ENCODE results near the gene HMCN2.

Gene HMCN2

DNA sequence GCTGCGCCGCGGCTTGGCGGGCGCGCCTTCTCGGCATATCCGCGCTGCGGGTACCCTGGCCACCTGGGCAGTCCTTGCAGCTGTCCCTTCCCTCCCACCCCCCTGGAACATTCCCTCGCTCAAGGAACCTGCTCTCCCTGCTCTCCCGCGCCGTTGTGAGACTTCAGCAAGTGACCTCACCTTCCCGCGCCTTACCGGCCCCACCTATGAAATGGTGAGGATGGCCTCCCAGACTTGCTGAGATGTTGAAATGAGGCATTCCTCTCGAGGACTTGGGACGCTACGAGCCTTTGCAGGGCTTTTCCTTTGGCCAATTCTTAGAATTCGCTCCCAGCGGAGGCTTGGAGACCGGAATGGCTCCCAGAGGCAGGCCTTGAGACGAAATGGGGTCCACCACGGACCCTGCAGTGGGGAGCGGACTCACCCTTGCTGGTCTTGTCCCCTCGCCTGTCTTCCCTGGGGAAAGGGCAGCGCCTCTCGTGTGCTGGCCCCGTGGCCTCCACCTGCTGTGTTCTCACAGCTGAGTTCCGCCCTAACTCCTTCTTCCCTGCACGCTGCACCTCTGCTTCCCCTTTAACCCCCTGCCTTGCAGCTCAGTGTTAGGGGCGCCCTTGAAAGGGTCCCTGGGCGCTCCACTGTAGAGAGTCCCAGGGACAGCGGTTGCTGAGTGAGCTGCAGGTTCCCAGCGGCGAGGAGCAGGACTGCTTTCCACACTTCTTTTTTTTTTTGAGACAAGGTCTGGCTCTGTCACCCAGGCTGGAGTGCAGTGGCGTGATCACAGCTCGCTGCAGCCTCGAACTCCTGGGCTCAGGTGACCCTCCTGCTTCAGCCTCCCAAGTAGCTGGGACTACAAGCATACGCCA lies 907 bp downstream of the HMCN2 start:
- no peak overlapping the region for H3K4me3 ChIP-seq (ENCODE audit: low read length, poor library complexity, severe bottlenecking)
- H3F3A ChIP-seq (ENCODE audit: low read depth), result no peaks in the 10 kb centered on the region
- no peaks in the 10 kb centered on the region for H3K36me3 ChIP-seq (ENCODE audit: insufficient read depth, low read length)
- no peak overlapping the region for H3K9ac ChIP-seq (ENCODE audit: low read depth, low read length, poor library complexity, severe bottlenecking)
- no peaks in the 10 kb centered on the region for H3K79me2 ChIP-seq (ENCODE audit: insufficient read depth, low read length)
- no peaks in the 10 kb centered on the region for H4K20me1 ChIP-seq (ENCODE audit: insufficient read depth, low read length, poor library complexity, severe bottlenecking)
- TF ChIP-seq, protein P1, sequence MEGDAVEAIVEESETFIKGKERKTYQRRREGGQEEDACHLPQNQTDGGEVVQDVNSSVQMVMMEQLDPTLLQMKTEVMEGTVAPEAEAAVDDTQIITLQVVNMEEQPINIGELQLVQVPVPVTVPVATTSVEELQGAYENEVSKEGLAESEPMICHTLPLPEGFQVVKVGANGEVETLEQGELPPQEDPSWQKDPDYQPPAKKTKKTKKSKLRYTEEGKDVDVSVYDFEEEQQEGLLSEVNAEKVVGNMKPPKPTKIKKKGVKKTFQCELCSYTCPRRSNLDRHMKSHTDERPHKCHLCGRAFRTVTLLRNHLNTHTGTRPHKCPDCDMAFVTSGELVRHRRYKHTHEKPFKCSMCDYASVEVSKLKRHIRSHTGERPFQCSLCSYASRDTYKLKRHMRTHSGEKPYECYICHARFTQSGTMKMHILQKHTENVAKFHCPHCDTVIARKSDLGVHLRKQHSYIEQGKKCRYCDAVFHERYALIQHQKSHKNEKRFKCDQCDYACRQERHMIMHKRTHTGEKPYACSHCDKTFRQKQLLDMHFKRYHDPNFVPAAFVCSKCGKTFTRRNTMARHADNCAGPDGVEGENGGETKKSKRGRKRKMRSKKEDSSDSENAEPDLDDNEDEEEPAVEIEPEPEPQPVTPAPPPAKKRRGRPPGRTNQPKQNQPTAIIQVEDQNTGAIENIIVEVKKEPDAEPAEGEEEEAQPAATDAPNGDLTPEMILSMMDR (conservative IDR thresholded peaks at IDR 0.05; ENCODE audit: low read length), result no peak
- TF ChIP-seq EZH2phosphoT487 (IDR thresholded peaks at IDR 0.05; ENCODE audit: borderline replicate concordance), result no peak
- no peaks in the 10 kb centered on the region for H3K9me2 ChIP-seq (replicated peaks; ENCODE audit: low read depth, low read length)
- no peak overlapping the region for H2AFZ ChIP-seq (ENCODE audit: low read length)
- H3K4me1 ChIP-seq (ENCODE audit: insufficient read depth, low read length, poor library complexity, severe bottlenecking), result no peaks in the 10 kb centered on the region
- no peak overlapping the region for H3K4me2 ChIP-seq (ENCODE audit: low read depth, low read length, poor library complexity, severe bottlenecking)
- no peaks in the 10 kb centered on the region for H3K9me3 ChIP-seq (ENCODE audit: insufficient read depth, low read depth, low read length)
- H3K27me3 ChIP-seq (ENCODE audit: insufficient read depth, low read length, poor library complexity, severe bottlenecking), result no peaks in the 10 kb centered on the region

DNA sequence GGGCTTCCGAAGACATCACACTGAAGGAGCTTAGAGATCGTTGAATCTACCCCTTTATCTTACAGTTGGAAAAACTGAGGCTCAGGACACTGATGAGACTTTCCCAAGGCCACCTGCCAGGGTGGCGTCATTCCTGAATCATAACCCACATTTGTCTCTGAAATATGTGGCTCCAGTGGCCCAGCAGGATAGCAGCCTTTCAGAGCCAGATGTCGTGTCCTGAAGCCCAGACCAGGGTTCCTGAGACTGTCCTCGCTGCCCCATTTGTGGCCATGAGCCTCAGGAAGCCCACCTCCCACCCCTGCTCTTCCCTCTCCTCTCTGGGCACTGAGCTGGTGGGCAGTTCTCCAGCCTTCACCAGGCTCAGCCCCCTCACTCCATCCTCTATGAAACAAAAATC lies 2.4 kb downstream of the HMCN2 start:
- Histone ChIP-seq H3K4me3 (ENCODE audit: low read length, poor library complexity, severe bottlenecking) (no peak overlapping the region), H3K79me2 (ENCODE audit: insufficient read depth, low read length) (no peaks in the 10 kb centered on the region), H2AFZ (ENCODE audit: low read length) (no peak overlapping the region), H3K9me2 (replicated peaks; ENCODE audit: low read depth, low read length) (no peaks in the 10 kb centered on the region), H3F3A (ENCODE audit: low read depth) (no peaks in the 10 kb centered on the region), H3K9ac (ENCODE audit: low read depth, low read length, poor library complexity, severe bottlenecking) (no peak overlapping the region), H3K4me2 (ENCODE audit: low read depth, low read length, poor library complexity, severe bottlenecking) (no peak overlapping the region), H3K27me3 (ENCODE audit: insufficient read depth, low read length, poor library complexity, severe bottlenecking) (no peaks in the 10 kb centered on the region), H3K36me3 (ENCODE audit: insufficient read depth, low read length) (no peaks in the 10 kb centered on the region), H3K9me3 (ENCODE audit: insufficient read depth, low read depth, low read length) (no peaks in the 10 kb centered on the region), H4K20me1 (ENCODE audit: insufficient read depth, low read length, poor library complexity, severe bottlenecking) (no peaks in the 10 kb centered on the region), H3K4me1 (ENCODE audit: insufficient read depth, low read length, poor library complexity, severe bottlenecking) (no peaks in the 10 kb centered on the region)
- TF ChIP-seq, protein P1 (conservative IDR thresholded peaks at IDR 0.05; ENCODE audit: low read length), result no peak
- no peak for TF ChIP-seq EZH2phosphoT487 (IDR thresholded peaks at IDR 0.05; ENCODE audit: borderline replicate concordance)

DNA sequence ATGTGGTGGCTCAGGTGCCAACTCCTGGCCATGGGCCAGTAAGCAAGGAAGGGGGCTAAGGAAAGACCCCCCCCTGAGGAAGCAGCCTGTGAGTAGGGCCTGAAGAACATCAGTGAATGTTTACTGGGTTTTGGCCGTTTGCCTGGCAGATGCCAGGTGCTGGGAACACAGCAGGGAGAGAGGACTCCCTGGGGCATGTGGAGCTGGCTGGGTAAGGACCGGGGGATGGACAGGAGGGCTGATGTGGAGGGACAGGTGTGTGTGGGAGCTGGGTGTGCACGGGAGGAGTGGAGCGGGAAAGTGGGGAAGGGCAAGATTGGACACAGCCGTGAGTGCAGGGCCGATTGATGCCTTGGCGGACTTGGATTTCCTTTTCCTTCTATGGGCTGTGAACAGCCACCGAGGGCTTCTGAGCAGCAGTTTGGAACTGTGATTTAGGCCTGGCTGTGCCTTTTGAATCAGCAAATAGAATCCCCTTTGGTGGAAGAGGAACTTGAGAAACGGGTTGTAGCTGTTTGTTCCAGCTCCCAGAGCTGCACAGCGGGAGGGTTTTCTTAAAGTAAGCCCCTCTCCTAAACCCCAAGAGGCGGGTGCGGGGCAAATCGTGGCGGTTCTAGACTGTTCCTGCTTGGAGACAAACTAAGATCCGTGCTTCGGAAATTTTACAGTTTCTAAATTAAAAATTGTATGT lies 3.1 kb downstream of the HMCN2 start:
- H3K9ac ChIP-seq (ENCODE audit: low read depth, low read length, poor library complexity, severe bottlenecking), result no peak overlapping the region

More for the DNA sequence above, 3.1 kb downstream of the HMCN2 start:
- Histone ChIP-seq H3K27me3 (ENCODE audit: insufficient read depth, low read length, poor library complexity, severe bottlenecking) (no peaks in the 10 kb centered on the region), H3K9me3 (ENCODE audit: insufficient read depth, low read depth, low read length) (no peaks in the 10 kb centered on the region), H3K4me1 (ENCODE audit: insufficient read depth, low read length, poor library complexity, severe bottlenecking) (no peaks in the 10 kb centered on the region), H3F3A (ENCODE audit: low read depth) (no peaks in the 10 kb centered on the region), H3K36me3 (ENCODE audit: insufficient read depth, low read length) (no peaks in the 10 kb centered on the region), H3K79me2 (ENCODE audit: insufficient read depth, low read length) (no peaks in the 10 kb centered on the region), H3K4me2 (ENCODE audit: low read depth, low read length, poor library complexity, severe bottlenecking) (no peak overlapping the region), H4K20me1 (ENCODE audit: insufficient read depth, low read length, poor library complexity, severe bottlenecking) (no peaks in the 10 kb centered on the region), H3K4me3 (ENCODE audit: low read length, poor library complexity, severe bottlenecking) (no peak overlapping the region), H2AFZ (ENCODE audit: low read length) (no peak overlapping the region), H3K9me2 (replicated peaks; ENCODE audit: low read depth, low read length) (no peaks in the 10 kb centered on the region)
- TF ChIP-seq EZH2phosphoT487 (IDR thresholded peaks at IDR 0.05; ENCODE audit: borderline replicate concordance), result no peak
- TF ChIP-seq, protein P1 (conservative IDR thresholded peaks at IDR 0.05; ENCODE audit: low read length), result no peak
